ENCODE data around the gene RNF123.
"Not testable (repeated sequence)": the region's sequence is repeated elsewhere in the genome, so short reads cannot be mapped to it uniquely, and the experiment has no call there.

GRCh38 chr3:49688338-49689045 lies 865 bp upstream of the RNF123 start:
- not testable (repeated sequence) for TF ChIP-seq CTCF, POLR2A (IDR thresholded peaks at IDR 0.05)
